Measurements from ENCODE around the gene CTRB1.
"Not testable (repeated sequence)": the region's sequence is repeated elsewhere in the genome, so short reads cannot be mapped to it uniquely, and the experiment has no call there.

CTRB1 gene

GRCh38 chr16:75203096-75203495 is 15.7 kb upstream of the CTRB1 start:
- in situ Hi-C loops (cut with HindIII; ENCODE audit: low sequenced_read_pairs): no loop called here

GRCh38 chr16:75203667-75204409 is 14.9 kb upstream of the CTRB1 start:
- in situ Hi-C loops (cut with HindIII; ENCODE audit: low sequenced_read_pairs): no loop called here

- in situ Hi-C loops (cut with HindIII; ENCODE audit: low sequenced_read_pairs): no loop called here
Measured at GRCh38 chr16:75204410-75204758, 14.4 kb upstream of the CTRB1 start.

- in situ Hi-C loops (cut with HindIII; ENCODE audit: low sequenced_read_pairs): not testable (repeated sequence)
Measured at GRCh38 chr16:75204905-75205304, 13.9 kb upstream of the CTRB1 start.

- in situ Hi-C loops (cut with HindIII; ENCODE audit: low sequenced_read_pairs): not testable (repeated sequence)
Measured at GRCh38 chr16:75205438-75205837, 13.3 kb upstream of the CTRB1 start.

GRCh38 chr16:75205961-75206748 is 12.6 kb upstream of the CTRB1 start:
- in situ Hi-C loops (cut with HindIII; ENCODE audit: low sequenced_read_pairs): not testable (repeated sequence)

- in situ Hi-C loops (cut with HindIII; ENCODE audit: low sequenced_read_pairs): no loop called here
Measured at GRCh38 chr16:75206749-75207451, 11.9 kb upstream of the CTRB1 start, which contains the start of gene CTRB2. Gene CTRB2, minus strand, starts transcription at chr16:75207161. Its CDS starts 20 bp downstream, at chr16:75207141.

GRCh38 chr16:75207831-75208230 is 11.0 kb upstream of the CTRB1 start:
- in situ Hi-C loops (cut with HindIII; ENCODE audit: low sequenced_read_pairs): no loop called here

GRCh38 chr16:75208242-75208825 is 10.5 kb upstream of the CTRB1 start:
- in situ Hi-C loops (cut with HindIII; ENCODE audit: low sequenced_read_pairs): no loop called here

- in situ Hi-C loops (cut with HindIII; ENCODE audit: low sequenced_read_pairs): no loop called here
Measured at GRCh38 chr16:75208861-75209505, 9.8 kb upstream of the CTRB1 start.

GRCh38 chr16:75209514-75209913 is 9.3 kb upstream of the CTRB1 start:
- in situ Hi-C loops (cut with HindIII; ENCODE audit: low sequenced_read_pairs): not testable (repeated sequence)

GRCh38 chr16:75209944-75210343 is 8.8 kb upstream of the CTRB1 start:
- in situ Hi-C loops (cut with HindIII; ENCODE audit: low sequenced_read_pairs): no loop called here

GRCh38 chr16:75211286-75211685 is 7.5 kb upstream of the CTRB1 start:
- in situ Hi-C loops (cut with HindIII; ENCODE audit: low sequenced_read_pairs): not testable (repeated sequence)

GRCh38 chr16:75216127-75216526 is 2.7 kb upstream of the CTRB1 start:
- in situ Hi-C loops (cut with HindIII; ENCODE audit: low sequenced_read_pairs): no loop called here

GRCh38 chr16:75216576-75216975 is 2.2 kb upstream of the CTRB1 start:
- in situ Hi-C loops (cut with HindIII; ENCODE audit: low sequenced_read_pairs): no loop called here

- in situ Hi-C loops (cut with HindIII; ENCODE audit: low sequenced_read_pairs): no loop called here
Measured at GRCh38 chr16:75217389-75217851, 1.4 kb upstream of the CTRB1 start.

- in situ Hi-C loops (cut with HindIII; ENCODE audit: low sequenced_read_pairs): no loop called here
Measured at GRCh38 chr16:75219088-75219487, 300 bp downstream of the CTRB1 start.

- in situ Hi-C loops (cut with HindIII; ENCODE audit: low sequenced_read_pairs): no loop called here
Measured at GRCh38 chr16:75219838-75220237, 1.1 kb downstream of the CTRB1 start.

GRCh38 chr16:75222271-75222783 is 3.5 kb downstream of the CTRB1 start:
- in situ Hi-C loops (cut with HindIII; ENCODE audit: low sequenced_read_pairs): no loop called here

GRCh38 chr16:75223129-75223528 is 4.3 kb downstream of the CTRB1 start:
- in situ Hi-C loops (cut with HindIII; ENCODE audit: low sequenced_read_pairs): not testable (repeated sequence)

Measured in DLD1 (cell line).